Occipital lobe (tissue), 2 donors: Measurements from ENCODE around the gene COL10A1. TPM values are rescaled to one million over a fixed set of nuclear protein-coding genes. Genes with fewer than 3 reads are reported as not detected.
"Not testable (repeated sequence)": the region's sequence is repeated elsewhere in the genome, so short reads cannot be mapped to it uniquely, and the experiment has no call there.

Experiments used
- DNase-seq: peaks from one replicate; lab custom pipeline; 2025; lab: John Stamatoyannopoulos, UW
- total RNA-seq: library from RNA; depleted of rRNA; stranded (reverse); fragments of >200 nt; gene quantifications from one replicate; pipeline ENCODE4 v1.2.3, GENCODE V29; 2014

COL10A1 gene
- total RNA-seq, 1 donor from 2014 or later = not detected

DNA sequence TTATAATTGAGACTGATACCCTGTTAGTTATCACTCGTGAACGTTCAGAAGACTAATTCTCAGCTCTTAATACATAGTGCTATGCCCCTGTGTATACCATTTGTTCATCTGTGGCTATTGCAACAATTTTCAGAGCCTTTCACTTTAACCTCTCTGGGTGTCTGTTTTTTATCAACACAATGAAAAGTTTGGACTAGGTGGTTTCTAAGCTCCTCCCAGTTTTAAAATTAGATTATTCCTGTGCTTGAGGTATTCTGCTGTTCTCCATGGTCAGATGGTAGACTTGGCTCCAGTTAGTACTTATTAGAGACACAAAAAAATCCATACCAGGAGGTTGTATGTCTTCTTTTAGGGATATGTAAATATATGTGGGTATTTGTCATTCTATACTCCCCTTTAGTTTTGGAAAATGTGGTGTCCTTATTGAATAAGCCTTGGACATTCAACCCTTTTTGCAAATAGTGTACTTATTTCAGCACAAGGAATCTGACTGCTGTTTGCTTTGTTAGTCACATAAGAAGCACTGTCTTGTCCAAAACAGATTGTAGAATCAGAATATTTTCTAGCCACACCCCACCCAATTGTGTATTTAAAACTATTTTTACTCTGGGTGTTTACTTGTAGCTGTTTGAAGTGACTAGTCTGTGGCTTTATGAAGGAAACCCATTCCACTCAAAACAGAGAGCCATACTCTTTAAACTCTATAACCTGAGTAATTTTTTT lies 2.0 kb upstream of the COL10A1 start:
- no peak for DNase-seq

DNA sequence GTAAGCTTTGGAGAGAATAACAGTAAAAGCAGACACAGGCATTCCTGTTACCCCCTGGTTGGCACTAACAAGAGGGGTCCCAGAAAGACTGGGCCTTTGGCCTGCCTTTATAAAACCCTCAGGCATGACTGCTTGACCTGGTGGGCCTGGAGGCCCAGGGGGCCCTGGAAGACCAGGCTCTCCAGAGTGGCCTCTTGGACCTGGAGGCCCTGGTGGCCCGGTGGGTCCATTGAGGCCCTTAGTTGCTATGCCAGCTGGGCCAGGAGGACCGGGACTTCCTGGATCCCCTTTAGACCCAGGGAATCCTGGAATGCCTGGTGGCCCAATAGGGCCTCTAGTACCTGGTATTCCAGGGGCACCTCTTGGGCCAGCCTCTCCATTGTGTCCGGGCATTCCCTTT lies 5.5 kb downstream of the COL10A1 start:
- no peak for DNase-seq

GRCh38 chr6:116118608-116119007 lies 7.3 kb downstream of the COL10A1 start:
- DNase-seq = no peak

DNA sequence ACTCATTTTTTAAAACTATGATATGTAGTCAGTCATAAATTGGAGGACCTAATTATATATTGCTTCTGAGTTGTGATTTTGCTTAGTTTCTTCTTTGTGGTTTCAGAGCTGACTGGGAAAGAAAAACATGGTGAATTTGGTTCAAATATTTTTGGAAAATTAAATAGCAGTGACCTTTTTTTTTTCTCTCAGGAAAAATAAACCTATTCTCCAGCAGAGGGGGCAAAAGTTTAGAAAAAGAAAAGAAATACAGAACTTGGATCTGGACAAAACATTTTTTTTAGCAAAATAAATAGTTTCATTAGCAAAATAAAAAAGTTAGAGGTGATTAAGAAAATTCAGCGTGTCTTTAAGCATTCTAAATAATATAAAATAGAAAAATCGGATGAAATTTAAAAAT lies 10.2 kb downstream of the COL10A1 start:
- no peak for DNase-seq

GRCh38 chr6:116113386-116113785 lies 12.5 kb downstream of the COL10A1 start:
- DNase-seq = no peak

DNA sequence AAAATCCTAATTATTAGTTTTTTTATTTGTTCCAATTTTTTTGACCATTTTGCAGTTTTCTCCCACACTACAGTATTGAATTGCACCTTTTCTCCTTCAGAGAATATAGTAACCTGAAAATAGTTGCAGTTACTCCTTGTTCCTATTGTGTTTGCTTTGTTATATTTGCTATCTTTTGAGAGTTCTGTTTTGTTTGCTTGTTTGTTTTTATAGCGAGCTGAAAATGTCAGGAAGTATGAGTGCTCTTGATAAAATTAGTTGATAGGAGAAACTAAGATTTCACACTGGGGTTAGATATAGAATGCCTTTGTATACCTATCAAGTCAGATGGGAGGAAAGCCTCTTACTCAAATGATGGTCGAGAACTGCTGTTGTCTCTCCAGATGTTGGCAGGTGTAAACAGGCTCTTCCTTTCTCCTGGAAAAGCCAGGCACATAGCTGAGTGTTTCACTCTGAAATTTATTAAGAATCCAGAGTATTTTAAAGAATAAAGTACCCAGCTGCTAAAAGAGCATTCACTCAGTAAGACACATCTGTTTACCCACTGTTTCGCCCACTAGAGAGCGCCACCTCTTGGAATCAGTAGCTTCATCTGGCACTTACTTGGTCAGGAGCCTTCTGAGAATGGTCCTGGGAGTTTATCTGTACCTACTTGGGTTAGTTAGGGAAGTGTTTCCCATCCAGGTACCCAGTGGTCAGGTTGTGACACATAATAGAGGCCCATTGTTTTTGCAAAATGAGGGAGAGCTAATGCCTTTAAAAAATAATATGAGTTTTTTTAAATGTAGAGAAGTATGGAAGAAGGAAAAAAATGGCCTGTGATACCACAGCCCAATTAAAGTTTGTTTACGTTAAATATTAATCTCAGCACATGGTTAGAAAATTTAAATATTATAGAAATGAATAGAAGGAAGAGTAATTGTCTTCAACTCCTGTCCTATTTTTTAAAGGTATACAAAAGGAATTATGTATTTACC lies 14.1 kb downstream of the COL10A1 start:
- DNase-seq = no peak

GRCh38 chr6:116108836-116109235 lies 17.1 kb downstream of the COL10A1 start:
- DNase-seq = no peak

- no peak for DNase-seq
These were observed 19.8 kb downstream of the COL10A1 start for GRCh38 chr6:116106146-116106545.

- DNase-seq = no peak
These were observed 20.7 kb downstream of the COL10A1 start for GRCh38 chr6:116105247-116105646.

DNA sequence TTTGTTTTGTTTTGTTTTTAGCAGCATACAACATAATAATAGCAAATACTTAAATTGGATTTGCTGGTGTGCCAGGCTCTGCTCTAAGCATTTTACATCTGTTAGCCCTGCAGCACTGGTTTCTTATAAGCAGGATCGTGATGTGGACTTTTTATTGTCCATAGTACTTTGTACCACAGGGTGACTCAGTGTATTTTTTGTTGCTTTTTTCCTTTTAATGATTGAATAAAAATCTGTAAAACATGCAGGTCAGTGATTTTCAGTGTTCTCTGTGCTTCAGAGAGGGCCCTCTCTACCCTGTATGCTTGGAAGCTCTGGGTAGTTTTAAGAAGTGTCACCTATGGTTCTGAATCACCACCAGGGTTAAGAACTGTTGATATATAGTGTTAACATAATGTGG lies 21.3 kb downstream of the COL10A1 start:
- no peak for DNase-seq

DNA sequence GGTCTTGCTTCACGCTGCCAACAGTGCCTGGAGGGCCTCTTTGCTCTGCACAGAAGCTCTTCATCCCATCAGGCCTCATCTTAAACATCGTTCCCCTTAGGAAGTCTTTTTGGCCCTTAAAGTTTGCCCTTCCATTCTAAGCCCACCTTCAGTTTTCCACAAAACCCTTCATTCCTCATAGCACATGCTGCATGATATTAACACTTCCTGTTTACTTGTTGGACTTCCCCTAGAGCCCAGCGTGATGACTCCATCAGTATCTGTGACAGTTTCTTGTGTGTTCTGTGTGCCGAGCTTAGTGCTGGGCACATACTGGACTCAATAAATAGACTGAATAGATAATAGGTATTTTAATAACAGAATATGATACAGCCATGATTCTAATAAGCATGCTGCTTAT lies 23.1 kb downstream of the COL10A1 start:
- DNase-seq = no peak

- DNase-seq = no peak
These were observed 24.1 kb downstream of the COL10A1 start for GRCh38 chr6:116101790-116102189.

DNA sequence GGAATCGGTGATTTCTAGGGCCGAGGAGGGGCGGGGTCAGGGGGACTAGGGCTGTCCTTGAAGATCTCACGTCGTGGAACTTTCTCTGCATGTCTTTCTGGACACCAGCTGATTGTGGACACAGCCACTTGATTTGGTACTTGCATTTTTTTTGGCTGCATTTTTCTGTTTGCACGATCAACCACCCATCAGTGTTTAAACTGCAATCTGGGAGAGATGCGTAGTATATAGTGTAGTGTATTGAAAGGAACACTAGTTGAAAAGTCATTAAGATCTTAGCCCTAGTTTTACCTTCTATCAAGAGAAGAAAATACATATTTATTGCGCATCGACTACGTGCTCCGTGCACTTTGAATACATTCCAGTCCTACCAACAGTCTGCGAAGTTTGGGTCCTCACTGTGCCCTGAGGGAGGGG lies 24.6 kb downstream of the COL10A1 start:
- DNase-seq = no peak

DNA sequence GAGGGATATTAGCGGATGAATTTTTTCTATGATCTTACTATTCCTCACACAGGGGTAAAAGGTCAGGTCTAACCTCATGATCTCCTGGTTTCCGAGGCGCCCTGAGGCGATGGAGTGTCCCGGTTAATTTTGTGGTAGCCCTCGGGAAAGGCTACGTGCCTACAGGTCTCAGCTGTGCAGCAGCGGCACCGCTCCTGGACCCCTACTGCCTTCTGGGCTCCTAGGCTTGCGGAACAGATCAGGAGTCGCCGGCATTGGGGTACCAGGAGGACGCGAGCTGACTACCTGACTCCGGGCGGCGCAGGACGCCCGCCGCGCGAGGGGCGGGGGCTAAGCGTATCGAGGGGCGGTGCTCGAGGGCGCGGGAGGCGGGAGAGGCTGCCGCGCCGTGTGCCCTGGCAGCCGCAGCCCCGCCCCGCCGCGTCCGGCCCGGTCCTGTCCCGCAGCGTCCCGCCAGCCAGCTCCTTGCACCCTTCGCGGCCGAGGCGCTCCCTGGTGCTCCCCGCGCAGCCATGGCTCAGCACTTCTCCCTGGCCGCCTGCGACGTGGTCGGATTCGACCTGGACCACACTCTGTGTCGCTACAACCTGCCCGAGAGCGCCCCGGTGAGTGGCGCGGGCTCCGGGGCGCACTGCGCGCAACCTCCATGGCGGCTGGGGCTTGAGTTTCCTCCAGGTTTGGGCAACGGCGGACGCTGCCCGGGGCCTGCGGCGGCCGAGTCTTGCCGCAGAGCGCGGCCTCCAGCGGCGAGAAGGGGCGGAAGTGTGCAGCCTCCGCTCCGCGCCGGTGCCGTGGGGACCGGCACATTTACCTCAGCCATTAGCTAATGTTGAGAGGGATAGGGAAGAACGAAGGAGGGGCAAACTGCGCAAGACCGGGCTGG lies 25.3 kb downstream of the COL10A1 start, which contains the start of gene NT5DC1:
Gene NT5DC1, plus strand, starts transcription at position 435 of the 883 bp plus-strand sequence. Its CDS starts 78 bp downstream, at position 513.
- peak; percentile 83 for DNase-seq

DNA sequence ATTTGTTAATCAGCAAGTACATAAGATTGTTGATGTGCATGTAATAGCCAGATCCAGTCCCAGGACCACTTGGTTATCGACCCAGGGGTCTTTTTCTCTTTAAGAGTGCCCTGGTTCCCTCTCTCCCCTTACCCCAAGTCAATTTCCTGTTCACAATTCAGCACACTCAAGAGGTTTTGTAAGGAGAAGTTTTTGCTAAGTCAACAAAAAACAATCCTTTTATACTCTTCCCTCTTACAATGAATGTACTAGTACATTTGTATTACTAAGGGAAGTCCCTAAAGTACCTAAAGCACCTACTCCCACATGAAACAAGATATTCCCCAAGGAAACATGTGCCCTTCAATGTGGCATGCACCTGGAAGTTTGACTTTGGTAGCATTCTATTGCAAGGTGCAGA lies 26.9 kb downstream of the COL10A1 start:
- DNase-seq = no peak

DNA sequence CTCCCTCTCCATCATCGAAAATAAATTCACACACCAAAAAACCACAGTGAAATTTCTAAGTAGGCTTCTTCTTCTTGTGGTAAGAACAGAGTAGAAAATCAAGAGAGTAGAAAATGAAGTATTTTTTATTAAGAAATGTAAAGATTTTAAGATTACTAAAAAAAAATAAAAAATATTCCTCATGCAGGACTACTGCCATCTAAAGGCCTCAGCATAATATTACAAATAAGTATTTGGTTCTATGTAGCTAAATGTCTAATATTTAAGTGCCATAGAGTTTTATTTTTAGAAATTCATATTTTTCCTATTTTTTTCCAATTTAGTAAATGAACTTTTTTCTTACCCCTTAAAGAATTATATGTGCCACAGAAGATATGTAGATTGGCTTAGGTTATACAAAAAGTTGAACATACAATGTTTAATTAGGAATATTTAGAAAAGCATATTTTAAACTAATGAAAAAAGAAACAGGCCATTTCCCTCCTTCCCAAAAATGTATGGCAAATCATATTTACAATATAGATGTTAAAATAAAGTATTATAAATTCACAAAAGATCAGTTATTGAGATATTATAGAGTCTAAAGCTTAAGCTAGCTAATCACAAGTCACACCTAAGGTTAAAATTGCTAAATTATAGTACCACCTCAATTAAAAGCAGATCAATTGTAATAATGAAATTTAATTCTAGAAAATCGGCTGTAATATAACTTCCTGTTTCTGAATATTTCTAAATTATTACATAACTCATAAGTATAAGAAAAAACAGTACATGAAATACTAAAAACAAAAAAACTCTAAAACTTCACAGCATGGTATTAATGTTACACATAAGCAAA lies 28.7 kb downstream of the COL10A1 start:
- DNase-seq = no peak

- DNase-seq = not testable (repeated sequence)
These were observed 29.7 kb downstream of the COL10A1 start for GRCh38 chr6:116096048-116096759.

GRCh38 chr6:116094041-116094440 lies 31.9 kb downstream of the COL10A1 start:
- no peak for DNase-seq

DNA sequence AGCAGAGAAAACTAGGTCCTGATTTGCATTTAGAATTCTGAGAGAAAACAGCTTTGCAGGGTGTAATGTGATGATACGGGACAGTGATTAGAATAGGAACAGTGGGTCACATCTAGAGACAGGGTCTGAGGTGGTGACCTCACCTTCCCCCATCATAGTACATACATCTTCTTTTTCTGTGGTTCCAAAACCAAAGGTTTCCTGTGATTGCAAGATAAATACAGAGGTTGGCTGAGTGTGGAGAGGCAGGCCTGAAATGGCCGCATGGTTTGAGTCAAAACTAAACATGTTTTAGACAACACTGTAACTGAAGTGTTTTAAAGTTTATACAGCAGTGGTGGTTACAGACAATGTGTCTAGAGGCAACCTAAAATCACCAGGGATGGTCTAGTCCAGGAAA lies 35.7 kb downstream of the COL10A1 start:
- DNase-seq = no peak

DNA sequence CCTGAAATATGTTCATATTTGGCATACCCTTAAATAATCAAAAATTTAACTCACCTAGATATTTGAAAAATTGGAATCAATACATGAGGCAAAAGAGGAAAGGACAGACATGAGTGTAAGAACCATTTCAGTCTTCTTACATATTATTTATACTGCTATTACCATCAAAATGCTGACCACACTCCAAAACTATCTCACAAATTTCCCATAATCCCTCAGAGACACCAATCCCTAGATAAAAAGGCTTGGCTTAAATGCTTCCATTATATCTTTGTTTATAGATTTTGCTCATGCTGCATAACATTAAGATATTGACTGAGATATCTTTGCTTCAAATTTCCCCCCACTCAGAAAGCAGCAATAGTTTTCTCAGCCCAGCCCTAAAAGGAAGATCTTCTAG lies 37.0 kb downstream of the COL10A1 start:
- DNase-seq = no peak
